ENCODE data around the gene S100A9.

GRCh38 chr1:153389973-153390879, 32.6 kb downstream of the S100A9 start:
- TF ChIP-seq CTCF (conservative IDR thresholded peaks at IDR 0.05; ENCODE audit: low read depth, low read length) (no peak), EZH2 (IDR thresholded peaks at IDR 0.05; ENCODE audit: low read length, unreplicated experiment) (no peak), EZH2phosphoT487 (IDR thresholded peaks at IDR 0.05; ENCODE audit: borderline replicate concordance, low read length) (no peak)
